Caco-2 (cell line): ENCODE measurements around the gene SMIM35. TPM values are rescaled to one million over a fixed set of nuclear protein-coding genes. Genes with fewer than 3 reads are reported as not detected.
A peak's percentile ranks its signal among the peaks of the same experiment; 100 is the strongest.
"Not testable (repeated sequence)": the region's sequence is repeated elsewhere in the genome, so short reads cannot be mapped to it uniquely, and the experiment has no call there.

ENCODE experiments used
- BruUV-seq: library from RNA; stranded (reverse); fragments of 400-500 nt; replicated peaks from 2 replicates; lab custom pipeline; 2021; lab: Mats Ljungman, UMichigan
- CTCF ChIA-PET: fragments of 300-600 bp; sonication (Branson Sonifier 250); formaldehyde crosslinking; loops from one replicate; lab custom pipeline; 2022; ENCODE audit warnings: antibody characterized with exemption; lab: Charles Lee
- POLR2A ChIA-PET: fragments of 300-600 bp; sonication (Branson Sonifier 250); formaldehyde crosslinking; loops from one replicate; lab custom pipeline; 2022; ENCODE audit warnings: antibody characterized with exemption; lab: Charles Lee
- DNase-seq, 2 experiments: peaks; one replicate each; pipeline versions ENCODE4 v3.0.0 to v3.0.0-alpha.2; 2020 to 2022
- H3K27me3 ChIP-seq: replicated peaks from 2 replicates; pipeline ENCODE4 v1.6.0; 2011; ENCODE audit warnings: low read length; ENCODE audit not compliant: control insufficient read depth, insufficient read depth
- H3K36me3 ChIP-seq: 2 replicates; pipeline ENCODE4 v1.5.1; 2011; ENCODE audit warnings: low read length; ENCODE audit not compliant: control insufficient read depth, insufficient read depth
- H3K4me1 ChIP-seq: fragments of 250-450 bp; sonication (Bioruptor Pico); 2 replicates; pipeline ENCODE4 v1.5.1; 2020; ENCODE audit warnings: mild to moderate bottlenecking
- H3K4me3 ChIP-seq: 2 replicates; pipeline ENCODE4 v1.5.1; 2011; ENCODE audit warnings: low read depth, mild to moderate bottlenecking, control low read depth, low read length
- H3K9me3 ChIP-seq: fragments of 250-450 bp; sonication (Bioruptor Pico); 2 replicates; pipeline ENCODE4 v1.5.1; 2020; ENCODE audit warnings: mild to moderate bottlenecking, moderate library complexity
- H3K27ac Mint-ChIP-seq: one replicate; pipeline ENCODE4 v1.8.0; 2022; ENCODE audit warnings: mixed read lengths; ENCODE audit not compliant: unreplicated experiment
- H3K27me3 Mint-ChIP-seq: one replicate; pipeline ENCODE4 v1.8.0; 2022; ENCODE audit warnings: mixed read lengths; ENCODE audit not compliant: insufficient read depth, unreplicated experiment
- H3K36me3 Mint-ChIP-seq: one replicate; pipeline ENCODE4 v1.8.0; 2022; ENCODE audit warnings: mild to moderate bottlenecking, mixed read lengths; ENCODE audit not compliant: insufficient read depth, unreplicated experiment
- H3K4me1 Mint-ChIP-seq: one replicate; pipeline ENCODE4 v1.8.0; 2022; ENCODE audit warnings: low read depth, mixed read lengths; ENCODE audit not compliant: unreplicated experiment
- H3K4me3 Mint-ChIP-seq: one replicate; pipeline ENCODE4 v1.8.0; 2022; ENCODE audit warnings: mild to moderate bottlenecking, moderate library complexity, mixed read lengths; ENCODE audit not compliant: unreplicated experiment
- H3K9me3 Mint-ChIP-seq: one replicate; pipeline ENCODE4 v1.8.0; 2022; ENCODE audit warnings: mixed read lengths; ENCODE audit not compliant: unreplicated experiment
- CTCF ChIP-seq, 2 experiments: fragments of 200-600 bp in 1 of 2; IDR thresholded peaks; 1 replicate in 1 of 2; 2 replicates in 1 of 2; pipeline versions ENCODE4 v1.5.1 to v1.8.0; 2011 to 2022; ENCODE audit warnings: antibody characterized with exemption in 1 of 2, control low read depth in 1 of 2, inconsistent platforms in 1 of 2, low read depth in 1 of 2, low read length in 1 of 2, mild to moderate bottlenecking in 1 of 2, moderate library complexity in 1 of 2; ENCODE audit not compliant: insufficient read depth in 1 of 2, severe bottlenecking in 1 of 2, unreplicated experiment in 1 of 2
- intact Hi-C: fragments of 100-400 bp; cut with micrococcal nuclease; formaldehyde crosslinking; loops from one replicate; pipeline ENCODE4 v1.10.0; 2022; ENCODE audit not compliant: unreplicated experiment
- total RNA-seq: library from RNA; stranded (reverse); gene quantifications from 2 replicates; pipeline ENCODE4 v1.2.3, GENCODE V29; 2022

Gene SMIM35
- total RNA-seq, 1 experiment from 2014 or later = not detected

GRCh38 chr11:118067006-118067405, 19.8 kb downstream of the SMIM35 start:
- intact Hi-C loops = no loop called here
- H3K9me3 Mint-ChIP-seq = peaks cover 12% of the 10 kb centered on the region
- DNase-seq = no peak
- no TSS peak for BruUV-seq
- no peak overlapping the region for H3K4me3 Mint-ChIP-seq
- peaks cover 5% of the 10 kb centered on the region; the same call in 1 of the 2 replicates for H3K4me1 ChIP-seq
- POLR2A ChIA-PET = no interaction called here
- no peaks in the 10 kb centered on the region for H3K27me3 ChIP-seq
- H3K4me1 Mint-ChIP-seq = peaks cover 13% of the 10 kb centered on the region
- no peak overlapping the region for H3K4me3 ChIP-seq
- H3K36me3 ChIP-seq = no peaks in the 10 kb centered on the region
- CTCF ChIA-PET = no interaction called here
- no peaks in the 10 kb centered on the region for H3K9me3 ChIP-seq
- no peak overlapping the region for H3K27ac Mint-ChIP-seq
- H3K36me3 Mint-ChIP-seq = no peaks in the 10 kb centered on the region
- no peaks in the 10 kb centered on the region for H3K27me3 Mint-ChIP-seq
- TF ChIP-seq CTCF (IDR thresholded peaks at IDR 0.05; ENCODE audit: insufficient read depth in 1 of 2, low read depth in 1 of 2, low read length in 1 of 2, severe bottlenecking in 1 of 2, unreplicated experiment in 1 of 2) = no peak

- H3K36me3 Mint-ChIP-seq = no peaks in the 10 kb centered on the region
- no peak for DNase-seq
- H3K4me1 ChIP-seq = peaks cover 5% of the 10 kb centered on the region; the same call in 1 of the 2 replicates
- ChIA-PET POLR2A (no interaction called here), CTCF (no interaction called here)
- no peak overlapping the region for H3K4me3 Mint-ChIP-seq
- no peaks in the 10 kb centered on the region; the same call in 1 of the 2 replicates for H3K9me3 ChIP-seq
- H3K27me3 ChIP-seq = no peaks in the 10 kb centered on the region
- H3K27ac Mint-ChIP-seq = no peak overlapping the region
- H3K4me3 ChIP-seq = no peak overlapping the region
- H3K36me3 ChIP-seq = no peaks in the 10 kb centered on the region
- H3K9me3 Mint-ChIP-seq = peaks cover 12% of the 10 kb centered on the region
- intact Hi-C loops = no loop called here
- peaks cover 13% of the 10 kb centered on the region for H3K4me1 Mint-ChIP-seq
- H3K27me3 Mint-ChIP-seq = no peaks in the 10 kb centered on the region
- no peak for TF ChIP-seq CTCF (IDR thresholded peaks at IDR 0.05; ENCODE audit: insufficient read depth in 1 of 2, low read depth in 1 of 2, low read length in 1 of 2, severe bottlenecking in 1 of 2, unreplicated experiment in 1 of 2)
- BruUV-seq = no TSS peak
Measured at GRCh38 chr11:118065384-118065783, 21.4 kb downstream of the SMIM35 start.

- TF ChIP-seq CTCF (IDR thresholded peaks at IDR 0.05; ENCODE audit: insufficient read depth in 1 of 2, low read depth in 1 of 2, low read length in 1 of 2, severe bottlenecking in 1 of 2, unreplicated experiment in 1 of 2) = no peak
- Mint-ChIP-seq H3K27ac (no peak overlapping the region), H3K27me3 (no peaks in the 10 kb centered on the region), H3K4me3 (no peak overlapping the region), H3K9me3 (peaks cover 12% of the 10 kb centered on the region), H3K36me3 (no peaks in the 10 kb centered on the region), H3K4me1 (peaks cover 13% of the 10 kb centered on the region)
- H3K4me1 ChIP-seq = peaks cover 6% of the 10 kb centered on the region
- no peak overlapping the region for H3K4me3 ChIP-seq
- intact Hi-C loops = no loop called here
- DNase-seq = peak in 1 of 2 experiments; percentile 31
- POLR2A ChIA-PET = no interaction called here
- H3K27me3 ChIP-seq = no peaks in the 10 kb centered on the region
- no peaks in the 10 kb centered on the region for H3K36me3 ChIP-seq
- CTCF ChIA-PET = no interaction called here
- H3K9me3 ChIP-seq = no peaks in the 10 kb centered on the region; the same call in 1 of the 2 replicates
- BruUV-seq = no TSS peak
Measured at GRCh38 chr11:118064956-118065355, 21.8 kb downstream of the SMIM35 start.

GRCh38 chr11:118062631-118063030, 24.1 kb downstream of the SMIM35 start:
- peaks cover 12% of the 10 kb centered on the region for H3K9me3 Mint-ChIP-seq
- POLR2A ChIA-PET, H3K9me3 ChIP-seq, H3K36me3 Mint-ChIP-seq, H3K4me3 Mint-ChIP-seq, H3K36me3 ChIP-seq, H3K27ac Mint-ChIP-seq, intact Hi-C loops, H3K4me3 ChIP-seq, BruUV-seq, H3K27me3 Mint-ChIP-seq, H3K27me3 ChIP-seq: not testable (repeated sequence)
- peak in 1 of 2 experiments; percentile 13 for DNase-seq
- peaks cover 12% of the 10 kb centered on the region for H3K4me1 ChIP-seq
- CTCF ChIA-PET = interaction anchor here (0.7 to 1.1 kb wide), 3 partner anchors 9 to 116 kb away, joined by 3 to 6 read pairs (median 3); no protein-coding TSS in a partner anchor
- H3K4me1 Mint-ChIP-seq = peaks cover 13% of the 10 kb centered on the region

- POLR2A ChIA-PET, H3K36me3 ChIP-seq, BruUV-seq, H3K36me3 Mint-ChIP-seq, H3K9me3 ChIP-seq, H3K4me3 Mint-ChIP-seq, H3K27me3 Mint-ChIP-seq, H3K27ac Mint-ChIP-seq, H3K4me3 ChIP-seq, intact Hi-C loops, H3K27me3 ChIP-seq: not testable (repeated sequence)
- H3K4me1 ChIP-seq = peaks cover 12% of the 10 kb centered on the region
- peaks cover 13% of the 10 kb centered on the region for H3K4me1 Mint-ChIP-seq
- H3K9me3 Mint-ChIP-seq = peaks cover 12% of the 10 kb centered on the region
- peak in 1 of 2 experiments; percentile 21 for DNase-seq
- CTCF ChIA-PET = interaction anchor here (0.7 to 1.1 kb wide), 3 partner anchors 9 to 116 kb away, joined by 3 to 6 read pairs (median 3); no protein-coding TSS in a partner anchor
Measured at GRCh38 chr11:118062181-118062580, 24.6 kb downstream of the SMIM35 start.
